GM03348 (cell line): Measurements from ENCODE around the gene ICA1.

Experiments used
- DNase-seq: peaks from one replicate; pipeline ENCODE4 v3.0.0; 2012; ENCODE audit warnings: low spot score

ICA1 gene

DNA sequence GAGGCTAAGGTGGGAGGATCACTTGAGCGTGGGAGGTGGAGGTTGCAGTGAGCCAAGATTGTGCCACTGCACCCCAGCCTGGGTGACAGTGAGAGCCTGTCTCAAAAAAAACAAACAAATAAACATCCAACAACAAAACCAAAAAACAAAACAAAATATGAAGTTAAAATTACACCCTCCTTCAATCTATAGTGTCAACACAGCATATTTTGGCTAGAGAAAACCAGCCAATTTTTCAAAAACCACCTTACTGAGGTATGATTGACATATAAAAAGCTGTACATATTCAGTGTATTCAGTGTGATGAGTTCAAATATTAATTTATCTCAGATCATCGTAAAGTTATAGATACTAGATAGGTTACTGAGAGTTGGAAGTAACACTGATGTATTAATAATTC is 102.4 kb downstream of the ICA1 start:
- no peak for DNase-seq

- DNase-seq: no peak
Observed at GRCh38 chr7:8157296-8157695, 104.7 kb downstream of the ICA1 start.

- no peak for DNase-seq
Observed at GRCh38 chr7:8155836-8156235, 106.1 kb downstream of the ICA1 start.

GRCh38 chr7:8154272-8154671 is 107.7 kb downstream of the ICA1 start:
- no peak for DNase-seq

GRCh38 chr7:8152489-8153192 is 109.3 kb downstream of the ICA1 start:
- no peak for DNase-seq

DNA sequence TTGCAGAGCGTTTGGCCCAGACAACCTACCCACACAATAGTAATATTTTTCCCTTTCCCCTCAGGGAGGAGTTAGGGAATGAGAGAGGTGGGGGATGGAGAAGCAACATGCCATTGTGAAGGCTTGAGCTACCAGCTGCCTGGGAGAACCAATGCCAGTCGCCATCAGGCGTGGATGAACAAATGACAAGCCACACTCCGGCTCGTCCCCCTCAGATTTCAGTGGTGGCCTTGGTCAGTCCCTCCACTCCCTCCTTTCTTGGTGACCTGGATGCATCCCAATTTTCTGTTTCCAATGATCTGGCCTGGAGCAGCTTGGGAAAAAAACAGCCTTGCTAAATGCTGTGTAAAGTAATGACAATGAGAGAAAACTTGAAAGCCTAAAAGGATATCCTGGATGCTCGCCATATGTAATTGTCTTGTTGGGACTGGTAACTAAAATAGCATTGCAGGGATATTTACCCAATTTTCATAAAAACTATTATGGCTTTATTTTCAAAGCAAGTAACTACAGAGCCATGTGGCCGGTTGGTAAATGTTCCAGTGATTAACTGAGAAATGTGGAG is 110.7 kb downstream of the ICA1 start:
- no peak for DNase-seq

- no peak for DNase-seq
Observed at GRCh38 chr7:8149222-8149621, 112.7 kb downstream of the ICA1 start.

DNA sequence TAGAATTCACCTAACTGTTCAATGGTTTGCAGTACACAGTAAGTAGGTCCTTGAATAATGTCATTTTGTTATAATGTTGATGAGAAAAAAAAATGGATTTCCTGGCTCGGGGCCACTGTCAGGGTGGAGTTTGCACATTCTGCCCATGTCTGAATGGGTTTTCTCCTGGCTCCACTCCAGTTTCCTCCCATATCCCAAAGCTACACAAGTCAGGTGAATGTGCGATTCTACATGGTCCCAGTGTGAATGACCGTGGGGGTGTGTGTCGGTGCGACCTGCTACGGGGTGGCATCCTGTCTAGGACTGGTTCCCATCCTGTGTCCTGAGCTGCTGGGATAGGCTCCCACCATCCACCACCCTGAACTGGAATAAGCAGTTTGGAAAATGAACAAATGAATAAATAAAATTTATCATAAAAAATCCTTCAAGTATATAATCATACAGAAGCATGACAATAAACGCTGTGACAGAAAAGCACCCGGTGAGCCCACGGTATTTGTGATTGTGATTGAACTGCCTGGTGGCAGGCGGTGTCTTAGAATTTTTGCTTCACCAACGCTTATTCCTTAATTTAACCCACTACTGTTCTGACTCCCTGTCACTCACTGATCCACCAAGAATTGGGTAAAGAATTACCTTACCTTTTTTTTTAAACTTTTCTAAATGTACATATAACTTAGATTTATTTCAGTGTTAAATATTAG is 114.1 kb downstream of the ICA1 start:
- no peak for DNase-seq

GRCh38 chr7:8146788-8147413 is 115.1 kb downstream of the ICA1 start:
- DNase-seq: no peak

- no peak for DNase-seq
Observed at GRCh38 chr7:8146106-8146787, 115.7 kb downstream of the ICA1 start.

DNA sequence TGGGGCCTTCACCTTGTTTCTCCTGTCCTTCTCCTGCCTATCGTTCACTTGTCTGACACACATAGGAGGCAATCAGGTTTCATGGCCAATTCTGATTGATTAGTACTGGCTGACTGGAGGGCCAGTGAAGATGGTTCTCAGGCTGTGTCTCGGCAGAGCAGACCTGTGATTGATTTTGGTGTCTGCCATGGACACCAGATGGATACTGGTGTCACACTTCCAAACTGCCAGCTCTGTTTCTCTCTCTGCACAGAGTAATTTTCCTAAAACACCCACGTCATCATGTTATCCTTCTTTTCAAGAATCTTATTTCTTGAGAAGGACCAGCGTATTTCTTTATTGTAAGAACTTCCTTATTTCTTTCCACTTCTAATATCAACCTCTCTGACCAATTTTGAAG is 117.1 kb downstream of the ICA1 start:
- no peak for DNase-seq

DNA sequence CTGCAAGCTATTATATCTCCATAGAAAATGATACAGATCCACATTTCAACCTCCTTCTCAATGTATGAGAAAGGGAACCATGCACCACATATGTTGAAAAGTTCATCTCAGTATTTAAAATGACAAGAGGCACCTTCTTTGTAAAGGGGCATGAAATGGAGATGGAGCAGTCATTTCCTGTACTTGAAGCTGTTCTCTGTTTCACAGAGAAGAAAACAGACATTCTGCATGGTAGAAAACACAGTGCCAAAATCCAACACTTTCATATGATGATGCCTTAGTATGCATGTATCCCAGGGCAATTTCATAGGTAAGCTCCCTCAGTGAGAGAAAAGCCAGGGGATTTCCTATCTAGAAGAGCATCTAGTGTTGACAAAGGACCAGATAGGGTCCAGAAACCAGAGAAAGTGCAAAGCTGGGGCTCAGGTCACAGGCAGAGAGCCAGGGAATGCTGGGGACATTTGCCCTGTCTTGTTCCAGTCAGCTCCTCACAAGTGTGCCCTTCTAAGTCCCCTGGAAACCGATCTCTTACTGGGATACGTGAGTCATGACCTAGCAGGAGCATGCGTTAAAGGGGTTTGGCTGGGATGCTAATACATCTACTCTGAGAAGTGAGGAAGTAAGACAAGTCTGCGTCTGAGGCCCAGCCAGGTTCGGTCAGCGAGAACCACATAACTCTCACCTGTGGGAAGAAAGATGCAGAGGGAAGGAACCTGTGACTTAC is 118.7 kb downstream of the ICA1 start:
- no peak for DNase-seq

GRCh38 chr7:8142477-8142876 is 119.5 kb downstream of the ICA1 start:
- no peak for DNase-seq

DNA sequence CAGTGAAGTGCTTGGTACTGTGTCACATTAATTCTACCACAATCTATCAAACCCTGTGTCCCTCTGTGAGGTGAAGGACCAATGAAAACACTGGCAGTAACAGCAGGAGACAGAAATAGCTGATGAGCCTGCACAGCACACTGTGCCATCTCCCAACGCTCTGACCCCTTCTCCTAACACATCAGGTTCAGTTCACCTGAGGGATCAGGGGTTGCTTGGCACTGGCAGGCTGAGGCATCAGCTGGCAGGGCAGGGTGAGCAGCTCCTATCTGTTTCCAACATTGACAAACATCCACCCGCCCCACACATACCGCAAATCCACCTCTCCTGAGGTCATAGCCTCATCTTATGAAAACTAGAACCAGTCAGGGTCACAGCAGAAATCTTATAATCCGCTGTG is 120.9 kb downstream of the ICA1 start:
- DNase-seq: no peak

GRCh38 chr7:8136051-8136730 is 125.8 kb downstream of the ICA1 start:
- no peak for DNase-seq

DNA sequence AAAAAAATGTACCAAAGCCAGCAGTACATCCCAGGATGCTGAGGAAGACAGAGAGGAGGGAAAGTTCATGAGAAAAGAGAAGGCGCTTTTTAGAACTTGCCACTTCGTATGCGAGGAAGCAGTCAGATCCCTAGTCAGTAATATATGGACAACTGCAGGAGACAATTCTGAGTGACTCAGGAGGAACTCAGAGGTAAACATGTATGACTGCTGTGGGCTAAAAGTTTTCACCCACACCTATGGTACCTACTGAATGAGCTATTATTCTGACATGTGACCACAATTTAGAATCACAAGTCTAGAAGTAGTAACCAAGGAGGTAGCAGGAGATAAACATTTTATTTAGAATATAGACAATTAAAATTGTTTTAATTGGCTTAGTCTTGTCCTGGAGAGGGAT is 126.5 kb downstream of the ICA1 start:
- DNase-seq: no peak

- no peak for DNase-seq
Observed at GRCh38 chr7:8134089-8134733, 127.8 kb downstream of the ICA1 start.

DNA sequence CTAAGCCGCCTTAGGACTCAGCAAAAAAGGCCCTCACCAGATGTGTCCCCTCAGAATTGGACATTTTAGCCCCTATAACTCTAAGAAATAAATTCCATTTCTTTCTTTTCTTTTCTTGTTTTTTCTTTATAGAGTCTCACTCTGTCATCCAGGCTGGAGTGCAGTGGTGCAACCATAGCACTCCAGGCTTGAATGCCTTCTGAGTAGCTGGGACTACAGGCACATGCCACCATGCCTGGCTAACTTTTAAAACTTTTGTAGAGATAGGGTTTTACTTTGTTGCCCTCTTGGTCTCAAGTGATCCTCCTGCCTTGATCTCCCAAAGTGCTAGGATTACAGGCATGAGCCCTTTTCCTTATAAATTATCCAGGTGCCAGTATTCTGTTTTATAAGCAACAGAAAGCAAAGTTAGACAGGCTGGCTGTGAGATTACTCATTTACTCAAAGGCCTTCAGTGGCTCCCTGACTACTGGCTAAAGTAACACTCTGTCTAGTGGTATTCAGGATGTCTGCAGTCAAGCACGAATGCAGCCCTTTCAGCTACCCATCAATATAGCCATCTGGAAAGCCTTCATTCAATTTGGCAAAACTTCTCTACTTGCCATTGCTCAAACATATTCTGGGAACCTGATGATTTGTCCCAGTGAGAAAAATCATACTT is 128.6 kb downstream of the ICA1 start:
- DNase-seq: no peak

DNA sequence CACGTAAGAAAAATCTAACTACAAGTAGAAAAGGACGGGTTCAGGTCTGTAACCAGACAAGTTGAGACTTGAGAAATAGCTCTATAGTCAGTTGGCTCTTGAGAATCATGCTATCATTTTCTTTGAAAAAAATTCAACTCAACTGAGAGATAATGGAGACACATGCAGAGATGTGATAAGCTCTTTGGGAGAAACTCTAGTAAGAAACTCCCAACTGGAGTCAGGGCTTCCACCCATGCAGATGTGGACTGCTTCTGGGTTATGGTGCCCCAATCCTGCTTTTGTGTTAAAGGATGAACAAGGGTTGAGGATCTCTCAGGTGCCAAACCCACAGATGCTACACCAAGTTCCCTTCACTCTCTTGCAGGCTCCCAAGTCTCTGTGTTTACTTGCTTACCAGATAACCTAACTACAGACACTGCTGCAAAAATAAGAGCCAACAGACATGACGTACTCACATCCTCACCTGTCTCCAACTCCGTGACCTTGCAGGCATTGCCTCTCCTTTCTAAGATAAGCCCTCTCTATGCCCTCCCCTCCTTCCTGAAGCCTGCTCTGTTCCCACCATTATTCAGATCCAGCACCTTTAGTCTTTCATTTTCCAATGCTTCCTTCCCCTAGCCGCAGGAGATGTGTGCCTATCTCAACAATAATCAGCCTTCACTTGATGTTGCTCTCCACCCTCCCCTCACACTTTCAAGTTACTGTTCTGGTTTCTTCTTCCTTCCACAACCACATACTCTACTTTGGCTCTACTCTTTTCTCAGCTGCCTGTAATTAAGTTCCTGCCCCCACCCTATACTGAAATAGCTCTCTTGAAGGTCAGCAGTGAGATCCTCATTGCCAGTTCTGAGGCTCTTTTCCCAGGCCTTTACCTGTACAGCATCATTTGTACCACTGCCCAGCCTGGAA is 130.0 kb downstream of the ICA1 start:
- DNase-seq: no peak
